Dedifferentiated amniotic fluid mesenchymal stem cell (primary cell): ENCODE results near the gene TMEM184C.

Experiments
- DNase-seq: peaks from one replicate; pipeline ENCODE4 v3.0.0-alpha.2; 2016; ENCODE audit errors: extremely low spot score

TMEM184C gene

GRCh38 chr4:147651563-147651962, 34.4 kb downstream of the TMEM184C start:
- no peak for DNase-seq

GRCh38 chr4:147655639-147656038, 38.4 kb downstream of the TMEM184C start:
- no peak for DNase-seq

GRCh38 chr4:147658501-147658900, 41.3 kb downstream of the TMEM184C start:
- no peak for DNase-seq

GRCh38 chr4:147674073-147674472, 56.9 kb downstream of the TMEM184C start:
- DNase-seq, result no peak

- DNase-seq, result peak; percentile 32
Measured at GRCh38 chr4:147674496-147674895, 57.3 kb downstream of the TMEM184C start.

- no peak for DNase-seq
Measured at GRCh38 chr4:147678106-147678505, 60.9 kb downstream of the TMEM184C start.

- no peak for DNase-seq
Measured at GRCh38 chr4:147678796-147679549, 61.8 kb downstream of the TMEM184C start.

GRCh38 chr4:147682755-147683154, 65.6 kb downstream of the TMEM184C start:
- no peak for DNase-seq

- peak; percentile 37 for DNase-seq
Measured at GRCh38 chr4:147683188-147683591, 66.0 kb downstream of the TMEM184C start.

GRCh38 chr4:147683717-147684700, 66.8 kb downstream of the TMEM184C start, which contains the start of gene PRMT9:
Gene PRMT9 (minus strand): TSS chr4:147684163. CDS start chr4:147683987, 176 bp downstream.
- peak; percentile 70 for DNase-seq

- DNase-seq, result no peak
Measured at GRCh38 chr4:147689067-147689466, 71.9 kb downstream of the TMEM184C start.

- DNase-seq, result no peak
Measured at GRCh38 chr4:147691820-147692219, 74.6 kb downstream of the TMEM184C start.

- DNase-seq, result no peak
Measured at GRCh38 chr4:147693218-147693617, 76.0 kb downstream of the TMEM184C start.

GRCh38 chr4:147696866-147697265, 79.7 kb downstream of the TMEM184C start:
- DNase-seq, result no peak

- DNase-seq, result no peak
Measured at GRCh38 chr4:147704846-147705245, 87.6 kb downstream of the TMEM184C start.

- peak; percentile 49 for DNase-seq
Measured at GRCh38 chr4:147707892-147708672, 90.9 kb downstream of the TMEM184C start.

GRCh38 chr4:147709999-147710398, 92.8 kb downstream of the TMEM184C start:
- no peak for DNase-seq

- DNase-seq, result peak; percentile 78
Measured at GRCh38 chr4:147714575-147715401, 97.6 kb downstream of the TMEM184C start.

- DNase-seq, result no peak
Measured at GRCh38 chr4:147717878-147718277, 100.7 kb downstream of the TMEM184C start.
